Glomerular visceral epithelial cell (primary cell): ENCODE data around the gene KRTAP2-2.
A peak's percentile ranks its signal among the peaks of the same experiment; 100 is the strongest.
"Not testable (repeated sequence)": the region's sequence is repeated elsewhere in the genome, so short reads cannot be mapped to it uniquely, and the experiment has no call there.

ENCODE experiments used
- DNase-seq: peaks from one replicate; pipeline ENCODE4 v3.0.0-alpha.2; 2016; ENCODE audit errors: extremely low spot score

The KRTAP2-2 gene

GRCh38 chr17:41065016-41065689, 10.1 kb upstream of the KRTAP2-2 start:
- not testable (repeated sequence) for DNase-seq

DNA sequence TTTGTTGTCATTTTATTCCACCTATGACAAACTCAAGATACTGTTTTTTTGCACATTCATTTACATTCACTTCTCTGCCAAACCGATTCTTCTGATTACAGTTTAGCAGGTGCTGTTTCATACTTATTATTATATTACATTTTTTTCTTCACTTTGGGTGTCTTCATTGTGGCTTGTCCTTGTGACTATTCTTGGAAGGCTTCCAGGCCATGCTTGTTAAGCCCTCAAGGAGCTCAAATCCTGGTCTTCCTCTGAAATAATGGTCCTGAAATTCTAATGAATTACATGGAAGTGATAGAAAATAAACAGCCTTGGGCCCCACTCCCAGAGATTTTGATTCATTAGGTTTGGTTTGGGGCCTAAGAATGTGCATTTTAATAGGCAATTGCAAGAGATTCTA, 9.3 kb upstream of the KRTAP2-2 start:
- no peak for DNase-seq

DNA sequence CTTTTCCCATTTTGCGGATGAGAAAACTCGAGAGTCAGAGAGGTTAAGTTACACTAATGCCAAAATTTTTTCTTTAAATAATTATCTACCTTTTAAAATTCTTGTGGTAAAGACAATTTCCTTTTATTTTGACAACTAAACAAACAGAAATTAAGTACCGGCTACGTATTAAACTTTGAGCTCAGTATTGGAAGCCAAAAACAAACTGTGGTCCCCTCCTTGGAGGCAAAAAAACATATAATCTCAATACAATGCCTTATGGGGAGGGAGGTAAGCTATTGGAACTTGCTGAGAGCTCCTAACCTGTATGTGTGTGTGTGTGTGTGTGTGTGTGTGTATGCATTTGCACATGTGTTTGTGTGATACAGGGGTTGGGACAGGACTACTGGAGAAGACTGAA, 8.4 kb upstream of the KRTAP2-2 start:
- no peak for DNase-seq

DNA sequence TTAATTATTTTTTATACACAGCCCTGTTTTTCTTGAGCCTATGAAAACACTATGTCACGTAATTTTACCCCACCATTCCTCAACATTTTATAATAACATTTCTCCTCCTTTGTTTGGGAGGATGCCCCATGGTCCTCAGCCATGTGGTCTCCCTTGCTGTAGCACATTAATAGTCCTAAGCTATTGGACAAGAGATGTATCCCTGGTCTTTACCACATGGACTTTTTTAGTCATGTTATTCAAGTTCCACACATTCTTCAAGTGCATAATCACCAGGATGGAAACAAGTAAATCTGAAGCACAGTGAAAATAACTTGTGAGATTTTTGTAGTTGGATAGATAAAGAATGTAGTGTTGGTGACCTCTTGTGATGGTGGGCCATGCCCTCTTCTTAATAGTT, 6.9 kb upstream of the KRTAP2-2 start:
- DNase-seq, result peak; percentile 90

DNA sequence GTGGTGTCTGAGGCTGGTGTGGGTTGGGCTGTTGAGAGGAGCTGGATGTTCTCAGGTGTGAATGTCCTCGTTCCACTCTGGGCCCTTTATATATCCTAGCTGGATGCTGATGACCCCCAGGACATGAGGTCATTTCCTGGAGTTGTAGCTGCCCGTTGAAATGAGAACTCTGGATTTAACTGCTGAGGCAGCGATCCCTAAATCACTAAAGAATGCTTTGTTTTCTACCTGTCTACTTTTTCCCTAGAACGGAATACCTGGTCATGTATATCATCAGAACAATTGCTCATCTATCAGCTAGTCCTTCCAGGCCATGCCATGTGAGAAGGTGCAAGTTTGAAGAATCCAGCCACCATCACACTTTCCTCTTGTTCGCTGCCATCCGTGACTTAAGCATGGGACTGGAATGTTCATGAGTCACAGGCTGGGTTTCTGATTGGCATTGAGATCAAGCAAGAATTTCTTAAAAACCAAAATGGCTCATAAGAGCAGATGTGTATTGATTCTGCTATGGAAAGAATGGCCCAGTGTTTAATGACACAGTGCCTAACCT, 5.1 kb upstream of the KRTAP2-2 start, which contains the start of gene KRTAP2-3:
KRTAP2-3 (minus strand) TSS at position 63 of the 553 bp plus-strand sequence. CDS start 64 bp downstream, outside the sequence.
- DNase-seq, result peak; percentile 94

- peak; percentile 74 for DNase-seq
Measured at GRCh38 chr17:41059276-41060051, 4.4 kb upstream of the KRTAP2-2 start.

DNA sequence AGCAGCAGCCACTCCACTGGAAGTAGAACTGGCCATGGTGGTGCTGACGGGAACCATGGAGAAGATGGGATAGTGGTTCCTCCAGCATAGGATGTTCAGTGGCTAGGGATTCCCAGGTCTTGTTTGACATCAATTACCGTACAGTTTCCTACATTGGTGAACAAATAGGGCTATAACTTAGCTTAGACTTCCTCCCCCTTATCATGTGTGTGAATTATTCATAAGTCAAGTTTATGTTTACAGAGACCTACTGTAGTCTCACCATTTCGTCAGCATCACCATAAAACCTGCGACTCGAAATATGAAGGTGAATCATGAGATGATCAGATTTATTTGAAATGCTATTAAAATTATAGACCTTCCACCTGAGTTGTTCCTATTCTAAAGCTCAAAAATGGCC, 3.7 kb upstream of the KRTAP2-2 start:
- DNase-seq, result no peak

- no peak for DNase-seq
Measured at GRCh38 chr17:41057547-41057946, 2.5 kb upstream of the KRTAP2-2 start.

GRCh38 chr17:41054556-41054955, 474 bp downstream of the KRTAP2-2 start:
- DNase-seq, result not testable (repeated sequence)

- DNase-seq, result no peak
Measured at GRCh38 chr17:41054025-41054424, 1.0 kb downstream of the KRTAP2-2 start.

DNA sequence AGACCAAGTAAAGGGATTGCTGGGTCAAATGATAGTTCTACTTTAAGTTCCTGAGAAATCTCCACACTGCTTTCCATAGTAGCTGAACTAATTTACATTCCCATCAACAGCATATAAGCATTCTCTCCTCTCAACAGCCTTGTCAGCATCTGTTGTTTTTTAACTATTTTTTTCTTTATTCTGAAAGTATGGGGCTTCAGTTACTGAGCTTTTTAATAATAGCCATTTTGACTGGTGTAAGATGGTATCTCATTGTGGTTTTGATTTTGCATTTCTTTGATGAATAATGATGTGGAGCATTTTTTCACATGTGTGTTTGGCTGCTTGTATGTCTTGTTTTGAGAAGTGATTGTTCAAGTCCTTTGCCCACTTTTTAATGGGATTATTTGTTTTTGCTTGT, 2.5 kb downstream of the KRTAP2-2 start:
- no peak for DNase-seq

GRCh38 chr17:41049110-41049509, 5.9 kb downstream of the KRTAP2-2 start:
- DNase-seq, result peak; percentile 71

GRCh38 chr17:41048441-41048840, 6.6 kb downstream of the KRTAP2-2 start:
- DNase-seq, result no peak

DNA sequence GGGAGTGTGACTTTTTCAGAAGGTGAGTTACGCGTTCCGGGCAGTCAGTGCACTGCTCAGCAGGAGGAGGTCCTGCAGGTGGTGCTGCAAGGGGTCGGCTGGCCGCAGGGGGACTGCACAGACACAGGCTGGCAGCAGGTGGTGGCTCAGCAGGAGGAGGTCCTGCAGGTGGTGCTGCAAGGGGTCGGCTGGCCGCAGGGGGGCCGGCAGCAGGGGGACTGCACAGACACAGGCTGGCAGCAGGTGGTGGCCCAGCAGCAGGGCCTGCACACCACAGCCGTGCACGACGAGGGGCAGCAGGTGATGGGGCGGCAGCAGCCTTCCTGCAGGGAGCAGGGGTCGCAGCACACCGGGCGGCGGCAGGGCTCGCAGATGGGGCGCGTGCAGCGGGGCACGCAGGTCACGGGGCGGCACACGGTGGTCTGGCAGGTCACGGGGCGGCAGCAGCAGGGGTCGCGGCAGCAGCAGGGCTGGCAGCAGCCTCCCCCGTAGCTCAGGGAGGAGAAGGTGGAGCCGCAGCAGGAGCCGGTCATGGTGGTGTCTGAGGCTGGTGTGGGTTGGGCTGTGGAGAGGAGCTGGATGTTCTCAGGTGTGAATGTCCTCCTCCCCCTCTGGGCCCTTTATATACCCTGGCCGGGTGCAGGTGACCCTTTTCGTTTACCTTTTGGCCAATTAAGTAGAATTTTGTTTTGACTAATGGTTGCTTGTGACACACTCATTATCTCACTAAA, 8.1 kb downstream of the KRTAP2-2 start, which contains the start of gene KRTAP2-1:
KRTAP2-1 (minus strand) TSS at position 582 of the 731 bp plus-strand sequence; CDS start at position 533, 49 bp downstream.
- DNase-seq, result not testable (repeated sequence)

- DNase-seq, result no peak
Measured at GRCh38 chr17:41042953-41043352, 12.1 kb downstream of the KRTAP2-2 start.

DNA sequence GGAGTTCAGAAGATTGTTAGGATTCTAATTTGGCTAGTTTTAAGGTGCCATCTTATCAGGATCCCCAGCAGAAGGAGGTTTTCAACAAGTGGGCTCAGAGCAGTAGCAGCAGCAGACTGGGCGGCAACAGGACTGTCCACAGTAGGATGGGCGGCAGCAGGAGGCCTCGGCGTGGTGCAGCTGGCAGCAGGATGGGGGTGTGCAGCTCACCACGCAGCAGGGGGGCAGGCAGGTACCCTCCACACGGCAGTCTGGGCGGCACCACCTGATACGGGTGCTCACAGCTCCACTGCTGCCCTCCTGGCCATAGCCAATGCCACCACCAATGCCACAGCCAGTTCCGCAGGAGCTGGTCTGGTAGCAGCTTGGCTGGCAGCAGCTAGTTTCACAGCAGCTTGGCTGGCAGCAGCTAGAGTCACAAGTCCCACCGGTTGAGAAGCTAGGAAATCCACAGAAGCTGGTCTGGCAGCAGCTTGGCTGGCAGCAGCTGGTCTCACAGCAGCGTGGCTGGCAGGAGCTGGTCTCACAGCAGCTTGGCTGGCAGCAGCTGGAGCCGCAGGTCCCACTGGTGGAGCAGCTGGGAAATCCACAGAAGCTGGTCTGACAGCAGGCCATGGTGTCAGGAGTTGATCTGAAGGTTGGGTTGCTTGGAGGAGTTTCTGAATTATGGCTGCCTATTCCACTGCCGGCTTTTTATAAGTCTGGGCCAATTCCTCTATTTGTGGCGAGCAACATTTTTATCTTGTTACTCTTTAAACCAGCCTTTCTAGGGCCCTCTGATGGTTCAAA, 14.1 kb downstream of the KRTAP2-2 start, which contains the start of gene KRTAP1-1:
KRTAP1-1 (minus strand) TSS at position 668 of the 789 bp plus-strand sequence; CDS start at position 615, 53 bp downstream.
- DNase-seq, result not testable (repeated sequence)

DNA sequence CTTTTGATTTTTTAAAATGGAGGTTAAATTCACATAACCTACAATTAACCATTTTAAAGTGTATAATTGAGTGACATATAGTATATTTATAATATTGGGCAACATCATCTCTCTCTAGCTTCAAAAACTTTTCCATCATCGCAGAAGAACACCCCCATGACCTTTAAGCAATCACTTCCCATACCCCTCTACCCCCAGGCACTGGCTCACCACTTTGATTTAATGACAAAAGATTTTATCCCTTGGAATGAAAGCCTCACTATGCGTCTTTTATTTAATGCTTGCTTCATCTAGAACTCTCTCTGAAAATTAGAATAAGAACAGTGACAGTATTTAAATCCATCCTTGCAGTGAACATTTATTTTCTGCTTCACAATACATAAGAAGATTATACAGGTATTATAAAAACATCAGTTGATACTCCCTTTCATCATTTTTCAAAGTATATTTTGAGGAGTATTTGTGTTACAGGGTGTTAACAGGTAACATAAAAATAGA, 17.1 kb downstream of the KRTAP2-2 start:
- no peak for DNase-seq

GRCh38 chr17:41034346-41034935, 20.6 kb downstream of the KRTAP2-2 start, which contains the start of gene KRTAP1-3:
Gene KRTAP1-3, minus strand, starts transcription at chr17:41034874. Its CDS starts 53 bp downstream, at chr17:41034821.
- DNase-seq, result not testable (repeated sequence)

- no peak for DNase-seq
Measured at GRCh38 chr17:41029633-41030245, 25.3 kb downstream of the KRTAP2-2 start, which contains the start of gene KRTAP1-4. Gene KRTAP1-4, minus strand, starts transcription at chr17:41030195. Its CDS starts 117 bp downstream, at chr17:41030078.
